Measurements from ENCODE around the gene STRAP. TPM values are rescaled to one million over a fixed set of nuclear protein-coding genes. Genes with fewer than 3 reads are reported as not detected.

STRAP gene
- total and polyA plus RNA-seq, 2 of the 8 experiments (the other 6 are each of a cell fraction or from before 2014, with no cell fraction given), result 107 to 251 TPM

- no peak for TF ChIP-seq TCF12 (IDR thresholded peaks at IDR 0.05; ENCODE audit: low read depth, low read length)
Observed at GRCh38 chr12:15928346-15928745, 46.2 kb downstream of the STRAP start (continued).

All from H1 (cell line).